Stimulated activated CD8-positive, alpha-beta memory T cell treated with anti-CD3 and anti-CD28 coated beads, Interleukin-4, amount 100 ng/mL, for 1 hour (primary cell): Measurements from ENCODE around the gene GABRB1.

Source experiments
- DNase-seq, 2 donors: peaks; one replicate each; pipeline ENCODE4 v3.0.0-alpha.2; 2020; ENCODE audit warnings: low read depth in 2 of 2, low spot score in 1 of 2

The GABRB1 gene

GRCh38 chr4:47207555-47207954 lies 176.2 kb downstream of the GABRB1 start:
- DNase-seq: no peak

GRCh38 chr4:47209833-47210232 lies 178.5 kb downstream of the GABRB1 start:
- DNase-seq: no peak

- DNase-seq: no peak
Observed at GRCh38 chr4:47210828-47211227, 179.5 kb downstream of the GABRB1 start.

DNA sequence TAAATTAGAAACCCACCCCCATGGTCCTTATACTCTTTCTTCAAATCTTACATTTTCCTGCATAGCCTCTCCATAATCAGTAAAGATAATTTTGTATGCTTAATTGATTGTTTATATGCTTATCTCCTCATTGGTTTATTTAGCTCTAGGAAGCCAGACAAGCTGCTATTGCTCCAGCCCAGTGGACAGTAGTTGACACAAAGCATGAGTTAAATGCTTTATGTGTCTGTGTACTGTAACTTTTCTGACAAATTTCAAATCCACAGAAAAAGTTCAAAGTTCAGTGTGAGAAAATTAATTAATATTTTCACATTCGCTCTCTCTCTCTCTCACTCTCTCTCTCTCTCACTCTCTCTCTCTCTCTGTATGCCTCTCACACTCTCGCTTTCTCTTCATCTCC lies 181.7 kb downstream of the GABRB1 start:
- no peak for DNase-seq

- DNase-seq: no peak
Observed at GRCh38 chr4:47213539-47213938, 182.2 kb downstream of the GABRB1 start.

DNA sequence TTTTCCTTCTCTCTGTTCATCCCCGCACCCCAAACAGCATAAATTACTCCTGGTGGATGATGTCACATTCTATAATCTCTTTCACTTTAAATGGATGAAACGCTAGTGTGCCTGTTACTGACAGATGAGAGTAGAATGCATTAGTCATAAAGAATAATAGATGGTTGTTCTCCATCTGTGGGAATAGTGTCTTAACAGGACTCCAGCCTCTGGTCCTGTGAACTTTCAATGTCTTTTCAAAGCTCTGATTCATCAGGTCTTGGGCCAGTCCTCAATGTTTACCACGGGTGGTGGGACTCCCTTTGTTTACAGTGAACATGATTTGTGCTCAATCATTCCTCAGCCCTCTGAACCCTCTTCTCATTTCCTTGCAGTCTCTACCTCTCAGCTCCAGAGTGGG lies 182.6 kb downstream of the GABRB1 start:
- no peak for DNase-seq

DNA sequence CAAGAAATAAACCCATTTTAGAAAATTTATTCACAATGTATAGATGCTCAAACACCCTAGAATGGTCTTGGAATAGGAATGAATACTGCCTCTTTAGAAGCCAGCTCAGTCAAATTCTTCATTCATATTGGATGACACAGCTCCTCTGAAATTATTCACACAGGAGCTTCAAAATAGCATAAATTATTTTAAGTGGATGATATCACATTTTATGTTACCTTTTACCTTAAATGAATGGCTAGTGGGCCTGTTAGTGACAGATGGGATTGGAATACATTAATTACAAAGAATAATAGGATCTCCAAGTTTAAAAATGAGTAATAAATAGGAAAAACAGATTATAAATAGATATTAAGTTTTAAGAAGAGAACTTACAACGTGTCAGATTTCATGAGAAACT lies 184.4 kb downstream of the GABRB1 start:
- DNase-seq: no peak

- no peak for DNase-seq
Observed at GRCh38 chr4:47217291-47217690, 185.9 kb downstream of the GABRB1 start.

DNA sequence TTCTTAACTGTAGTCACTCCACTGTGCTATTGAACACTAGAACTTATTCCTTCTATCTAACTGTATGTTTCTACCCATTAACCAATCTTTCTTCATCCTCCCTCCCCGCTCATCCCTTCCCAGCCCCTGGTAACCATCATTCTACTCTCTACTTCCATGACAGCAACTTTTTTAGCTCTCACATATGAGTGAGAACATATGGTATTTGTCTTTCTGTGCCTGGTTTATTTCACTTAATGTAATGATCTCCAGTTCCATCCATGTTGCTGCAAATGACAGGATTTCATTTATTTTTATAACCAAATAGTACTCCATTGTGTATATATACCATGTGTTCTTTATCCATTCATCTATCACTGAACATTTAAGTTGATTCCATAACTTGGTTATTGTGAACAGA lies 186.5 kb downstream of the GABRB1 start:
- DNase-seq: no peak

GRCh38 chr4:47218631-47219030 lies 187.3 kb downstream of the GABRB1 start:
- DNase-seq: no peak

GRCh38 chr4:47219586-47219985 lies 188.2 kb downstream of the GABRB1 start:
- no peak for DNase-seq

GRCh38 chr4:47221721-47222120 lies 190.4 kb downstream of the GABRB1 start:
- DNase-seq: no peak

GRCh38 chr4:47222276-47222675 lies 190.9 kb downstream of the GABRB1 start:
- no peak for DNase-seq

DNA sequence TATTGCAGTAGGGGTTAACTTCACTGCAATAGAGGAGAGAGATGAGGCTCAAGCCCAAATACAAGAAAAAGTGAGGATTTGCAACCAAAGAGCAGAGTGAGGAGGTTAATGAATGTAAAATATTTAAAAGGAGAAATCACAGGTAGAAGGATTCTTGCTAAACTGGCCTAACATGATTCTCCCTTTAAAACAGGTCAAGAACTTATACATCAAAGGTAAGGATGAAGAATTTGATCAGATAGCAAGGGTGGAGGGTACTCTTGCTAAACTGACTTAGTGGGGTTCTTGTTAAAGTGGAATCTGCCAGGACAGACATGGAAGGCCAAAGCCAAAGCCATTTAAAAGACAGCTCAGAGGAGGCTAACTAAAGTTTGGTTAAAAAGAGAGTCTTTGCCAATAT lies 193.0 kb downstream of the GABRB1 start:
- DNase-seq: no peak

DNA sequence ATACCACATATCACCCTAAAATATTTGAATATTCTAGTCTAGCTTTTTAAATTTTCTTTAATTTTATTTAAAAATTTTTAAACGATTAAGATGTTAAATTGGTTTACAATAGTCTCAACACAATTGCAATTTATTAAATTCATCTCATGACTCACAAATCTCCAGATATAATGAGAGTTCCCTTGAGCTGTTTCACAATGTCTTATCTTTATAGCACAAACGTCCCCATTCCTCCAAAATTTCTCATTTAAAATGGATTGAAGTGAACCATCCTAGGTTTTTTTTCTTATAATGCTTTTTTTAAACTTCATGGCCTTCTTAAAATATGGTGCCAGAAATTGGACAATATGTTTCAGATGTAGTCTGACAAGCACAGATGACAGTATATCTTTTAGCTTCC lies 204.4 kb downstream of the GABRB1 start:
- DNase-seq: no peak

- DNase-seq: no peak
Observed at GRCh38 chr4:47238667-47239066, 207.3 kb downstream of the GABRB1 start.

DNA sequence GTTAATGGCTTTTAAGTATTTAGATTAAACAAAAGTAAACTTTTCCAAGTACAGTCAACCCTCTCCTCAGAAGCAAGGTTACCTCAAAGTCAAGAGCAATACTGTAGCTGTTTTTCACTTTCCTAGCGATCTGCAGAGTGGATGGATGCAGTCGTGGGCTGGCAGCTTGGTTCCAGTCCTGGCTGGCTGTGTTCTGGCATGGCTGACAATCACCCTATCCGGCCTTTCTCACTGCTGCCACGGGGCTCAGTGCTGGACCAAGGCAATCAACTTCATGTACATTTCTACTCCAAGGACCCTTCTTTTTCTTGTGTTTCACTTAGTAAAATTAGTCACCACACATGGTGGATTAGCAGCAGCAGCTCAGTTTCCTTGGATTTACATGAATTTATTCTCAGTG lies 208.3 kb downstream of the GABRB1 start:
- DNase-seq: no peak

GRCh38 chr4:47251348-47252135 lies 220.2 kb downstream of the GABRB1 start:
- DNase-seq: no peak

DNA sequence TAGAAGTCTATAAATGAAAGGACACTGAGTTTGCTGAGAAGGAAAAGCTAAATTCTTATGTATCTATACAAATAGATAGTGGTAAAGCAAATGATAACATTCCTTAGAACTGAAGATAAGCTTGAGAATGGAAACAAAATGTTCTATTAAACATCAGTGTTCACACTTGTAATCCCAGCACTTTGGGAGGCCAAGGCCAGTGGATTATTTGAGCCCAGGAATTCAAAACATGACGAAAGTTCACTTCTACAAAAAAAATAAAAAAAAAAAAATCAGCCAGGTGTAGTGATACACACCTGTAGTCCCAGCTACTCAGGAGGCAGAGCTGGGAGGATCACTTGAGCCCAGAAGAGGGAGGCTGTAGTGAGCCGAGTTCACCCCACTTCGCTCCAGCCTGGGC lies 232.4 kb downstream of the GABRB1 start:
- no peak for DNase-seq

DNA sequence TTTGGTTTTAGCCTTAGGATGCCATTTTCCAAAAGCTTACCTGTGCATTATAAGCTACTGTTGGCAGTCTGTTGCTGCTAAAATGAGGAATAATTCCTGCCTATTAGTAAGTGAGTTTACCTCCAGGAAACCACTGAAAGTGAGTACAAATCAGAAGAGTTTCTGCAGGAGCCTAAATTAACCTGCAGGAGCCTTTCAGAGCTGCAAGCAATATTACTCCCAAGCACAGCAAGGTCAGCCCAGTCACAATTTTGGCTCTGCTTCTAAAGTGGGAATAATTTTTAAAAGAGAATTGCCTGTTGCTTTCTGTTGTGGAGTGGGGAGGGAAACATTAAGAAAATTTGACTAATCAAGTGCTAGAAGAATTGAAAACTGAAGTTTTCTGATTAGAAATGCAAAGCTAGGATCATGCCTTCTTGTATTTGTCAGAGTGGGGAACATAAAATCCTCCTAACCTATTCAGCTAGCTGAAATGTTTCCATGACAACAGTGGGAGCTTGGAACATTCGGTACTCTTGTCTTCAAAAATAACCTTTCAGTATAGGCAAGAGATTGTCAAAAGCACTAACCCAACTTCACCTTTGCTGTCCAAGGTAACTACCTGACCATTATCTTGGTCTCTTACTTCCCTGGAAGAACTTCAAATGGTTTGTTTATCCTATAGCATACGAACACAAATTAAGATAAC lies 239.0 kb downstream of the GABRB1 start:
- no peak for DNase-seq

DNA sequence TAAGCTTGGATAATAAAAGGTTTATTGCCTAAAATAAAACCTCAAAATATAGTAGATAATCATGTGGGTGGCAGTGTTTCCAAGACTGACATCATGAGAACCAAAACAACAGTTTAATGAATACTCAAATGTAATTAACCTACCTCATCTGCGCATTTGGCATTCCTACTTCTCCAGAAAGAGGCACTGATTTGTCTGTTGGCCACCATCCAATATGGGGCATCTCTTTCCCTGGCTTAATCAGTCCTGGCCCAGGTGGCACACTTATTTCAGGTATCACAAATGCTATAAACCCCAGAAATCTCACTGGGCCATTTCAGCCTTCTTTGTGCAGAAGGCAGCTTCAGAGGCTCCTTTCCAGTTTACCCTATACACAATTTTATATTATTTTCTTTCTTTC lies 239.9 kb downstream of the GABRB1 start:
- no peak for DNase-seq

DNA sequence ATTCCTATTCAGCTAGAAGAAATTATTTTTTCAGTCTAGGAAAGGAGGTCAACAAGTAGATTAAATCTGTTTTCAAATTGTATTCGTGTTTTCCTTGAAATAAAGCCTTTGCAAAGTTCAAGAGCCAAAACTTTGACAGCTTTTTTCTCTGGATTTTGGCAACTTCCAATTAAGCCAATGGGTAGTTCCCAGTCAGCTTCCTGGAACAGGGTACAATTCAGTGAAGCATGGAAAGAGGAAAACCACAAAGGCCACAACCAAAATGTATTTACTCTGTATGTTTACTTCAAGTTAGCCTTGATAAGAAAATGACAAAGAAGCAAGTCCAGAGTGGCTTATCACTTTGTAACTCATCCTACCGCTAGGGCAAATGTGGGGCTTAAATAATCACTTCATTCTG lies 243.5 kb downstream of the GABRB1 start:
- DNase-seq: no peak

GRCh38 chr4:47275595-47275994 lies 244.2 kb downstream of the GABRB1 start:
- DNase-seq: no peak
